Measurements from ENCODE around the gene BCR. TPM values are rescaled to one million over a fixed set of nuclear protein-coding genes. Genes with fewer than 3 reads are reported as not detected.

The BCR gene
- total and polyA plus RNA-seq, 2 of the 8 experiments (the other 6 are each of a cell fraction or from before 2014, with no cell fraction given): 66.7 to 130 TPM

GRCh38 chr22:23183061-23183698, 2.9 kb downstream of the BCR start:
- Histone ChIP-seq H3K14ac (ENCODE audit: insufficient read length) (no peak overlapping the region), H3K79me2 (ENCODE audit: control insufficient read depth in 1 of 2, insufficient read depth in 2 of 2, low read length in 2 of 2) (peaks cover 56 to 72% of the 10 kb centered on the region in 2 experiments), H2BK12ac (ENCODE audit: low read depth, low read length) (no peak overlapping the region), H2BK20ac (ENCODE audit: low read length) (no peak overlapping the region), H2BK5ac (ENCODE audit: low read depth, low read length) (no peak overlapping the region; the same call in 1 of the 2 replicates), H3K9me3 (ENCODE audit: insufficient read depth in 2 of 2, low read depth in 1 of 2, low read length in 1 of 2) (no peaks in the 10 kb centered on the region), H2AFZ (ENCODE audit: low read length) (no peak overlapping the region), H3K4me1 (replicated peaks in 1 of 4; ENCODE audit: control insufficient read depth in 3 of 4, insufficient read depth in 4 of 4, low read length in 3 of 4) (peaks cover 11 to 42% (median 25%) of the 10 kb centered on the region in 4 experiments), H3K36me3 (ENCODE audit: control insufficient read depth in 2 of 4, insufficient read depth in 4 of 4, low read length in 3 of 4) (no peaks in the 10 kb centered on the region), H3K27me3 (replicated peaks in 1 of 4; ENCODE audit: control insufficient read depth in 3 of 4, extremely low read depth in 1 of 4, insufficient read depth in 3 of 4, low read length in 3 of 4) (peaks cover 0 to 6% (median 2%) of the 10 kb centered on the region in 4 experiments; a peak in 1 of 7 replicates), H4K8ac (ENCODE audit: extremely low read depth, insufficient read depth, low read length) (no peak overlapping the region), H3K4ac (replicated peaks; ENCODE audit: insufficient read length, low read depth, low read length) (no peak overlapping the region), H2AK5ac (ENCODE audit: low read depth, low read length) (no peak overlapping the region), H3K56ac (replicated peaks; ENCODE audit: insufficient read length, low read depth, low read length) (no peak overlapping the region), H4K91ac (replicated peaks; ENCODE audit: insufficient read length, low read length) (no peak overlapping the region), H3K23ac (ENCODE audit: insufficient read length) (no peak overlapping the region), H4K5ac (ENCODE audit: insufficient read length, low read depth, low read length) (no peak overlapping the region), H3K79me1 (ENCODE audit: low read depth, low read length) (peaks cover 23% of the 10 kb centered on the region), H3K9ac (replicated peaks in 1 of 4; ENCODE audit: extremely low read depth in 1 of 4, low read depth in 3 of 4, low read length in 3 of 4) (peak overlapping the region in 1 of 4 experiments; percentile 14; a peak in 1 of 7 replicates), H3K27ac (ENCODE audit: low read depth, low read length) (no peak overlapping the region), H3K4me2 (ENCODE audit: insufficient read depth in 1 of 2, low read depth in 2 of 2, low read length in 2 of 2) (peak overlapping the region; percentile 85 to 95), H3K4me3 (ENCODE audit: extremely low read depth in 1 of 4, insufficient read depth in 2 of 4, low read depth in 3 of 4, low read length in 4 of 4) (peak overlapping the region; percentile 65 to 88 (median 72); a peak in 7 of 8 replicates), H2BK120ac (replicated peaks; ENCODE audit: low read depth, low read length) (no peak overlapping the region), H3K23me2 (ENCODE audit: low read depth, low read length) (peaks cover 20% of the 10 kb centered on the region), H4K20me1 (replicated peaks in 1 of 2; ENCODE audit: control insufficient read depth in 1 of 2, insufficient read depth in 2 of 2, low read length in 2 of 2) (peaks cover 37 to 46% of the 10 kb centered on the region in 2 experiments), H2BK15ac (ENCODE audit: low read length) (no peak overlapping the region), H3K18ac (ENCODE audit: extremely low read depth, low read length) (no peak overlapping the region)
- peak; percentile 39 to 71 for DNase-seq (ENCODE audit: low read depth in 1 of 2, low spot score in 2 of 2)
- POLR2A ChIA-PET (ENCODE audit: partially characterized antibody): interaction anchor here (0.7 to 6.0 kb wide), 8 partner anchors 10 to 99 kb away, joined by 3 to 34 read pairs (median 4); no protein-coding TSS in a partner anchor
- FAIRE-seq: no peak
- WGBS, 2 experiments (ENCODE audit: extremely low coverage in 1 of 2, insufficient coverage in 1 of 2, insufficient read length in 1 of 2, insufficient replicate concordance in 2 of 2, low coverage in 1 of 2, low lambda C conversion rate in 2 of 2, missing lambda C conversion rate in 1 of 2): 17% methylated on average over 11 of the region's 11 CpGs; no CpG with 5 or more reads in 1 of the 2 experiments
- CTCF ChIA-PET (ENCODE audit: partially characterized antibody): interaction anchor here (0.7 to 24.3 kb wide), 11 partner anchors 9 to 105 kb away, joined by 3 to 358 read pairs (median 4); no protein-coding TSS in a partner anchor
- TF ChIP-seq TCF12 (IDR thresholded peaks at IDR 0.05; ENCODE audit: low read depth, low read length) (peak; percentile 91), YY1 (IDR thresholded peaks at IDR 0.05; ENCODE audit: low read depth, low read length) (0 out of 2 replicates have a peak, but pooled peaks have one; percentile 13)

All from H1 (cell line).